Measurements from ENCODE around the gene SH2B3. TPM values are rescaled to one million over a fixed set of nuclear protein-coding genes. Genes with fewer than 3 reads are reported as not detected.

The SH2B3 gene
- total and polyA plus RNA-seq, 9 of the 15 experiments (the other 6 are each of a cell fraction or from before 2014, with no cell fraction given) = 10.8 to 75.3 (median 37.4) TPM

GRCh38 chr12:111404362-111405148 lies 1.2 kb upstream of the SH2B3 start (continued):
- TF ChIP-seq ZSCAN32 (CRISPR knock-in tag; IDR thresholded peaks at IDR 0.05) (no peak), MEF2D (tag; conservative IDR thresholded peaks at IDR 0.05; ENCODE audit: low read depth) (0 out of 2 replicates have a peak, but pooled peaks have one; percentile 30), HMG20B (CRISPR knock-in tag; IDR thresholded peaks at IDR 0.05) (no peak), MED1 (CRISPR knock-in tag; IDR thresholded peaks at IDR 0.05; ENCODE audit: borderline replicate concordance) (no peak), NCOA6 (IDR thresholded peaks at IDR 0.05) (no peak; the same call in 1 of the 2 replicates), TEAD1 (CRISPR knock-in tag; IDR thresholded peaks at IDR 0.05) (peak in 1 of 2 experiments; percentile 86; a peak in 2 of 4 replicates), ZNF586 (CRISPR knock-in tag; conservative IDR thresholded peaks at IDR 0.05) (0 out of 2 replicates have a peak, but pooled peaks have one; percentile 48), FOXA3 (CRISPR knock-in tag; conservative IDR thresholded peaks at IDR 0.05 in 1 of 2, IDR thresholded peaks at IDR 0.05 in 1 of 2) (0 out of 4 replicates have a peak, but pooled peaks of 1 of the 2 experiments have one; percentile 17), SMAD4 (CRISPR knock-in tag; conservative IDR thresholded peaks at IDR 0.05) (no peak), TRIM24 (IDR thresholded peaks at IDR 0.05) (peak in 1 of 2 experiments; percentile 19; a peak in 2 of 4 replicates), EGR1 (conservative IDR thresholded peaks at IDR 0.05) (peak; percentile 98), ZNF280A (IDR thresholded peaks at IDR 0.05; ENCODE audit: low read depth, partially characterized antibody) (no peak), ZNF224 (CRISPR knock-in tag; IDR thresholded peaks at IDR 0.05) (no peak), ZNF140 (CRISPR knock-in tag; IDR thresholded peaks at IDR 0.05) (0 out of 2 replicates have a peak, but pooled peaks have one; percentile 21), BCL6 (CRISPR knock-in tag; IDR thresholded peaks at IDR 0.05) (0 out of 2 replicates have a peak, but pooled peaks have one; percentile 50), NFIC (IDR thresholded peaks at IDR 0.05) (peak; percentile 5; the same call in 1 of the 2 replicates)
- TF ChIP-seq, protein P1, sequence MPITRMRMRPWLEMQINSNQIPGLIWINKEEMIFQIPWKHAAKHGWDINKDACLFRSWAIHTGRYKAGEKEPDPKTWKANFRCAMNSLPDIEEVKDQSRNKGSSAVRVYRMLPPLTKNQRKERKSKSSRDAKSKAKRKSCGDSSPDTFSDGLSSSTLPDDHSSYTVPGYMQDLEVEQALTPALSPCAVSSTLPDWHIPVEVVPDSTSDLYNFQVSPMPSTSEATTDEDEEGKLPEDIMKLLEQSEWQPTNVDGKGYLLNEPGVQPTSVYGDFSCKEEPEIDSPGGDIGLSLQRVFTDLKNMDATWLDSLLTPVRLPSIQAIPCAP (CRISPR knock-in tag; IDR thresholded peaks at IDR 0.05; ENCODE audit: borderline replicate concordance) = no peak
- TF ChIP-seq, protein P2, sequence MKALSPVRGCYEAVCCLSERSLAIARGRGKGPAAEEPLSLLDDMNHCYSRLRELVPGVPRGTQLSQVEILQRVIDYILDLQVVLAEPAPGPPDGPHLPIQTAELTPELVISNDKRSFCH (CRISPR knock-in tag; IDR thresholded peaks at IDR 0.05) = no peak
- TF ChIP-seq, protein P2 (tag; IDR thresholded peaks at IDR 0.05) = peak; percentile 12; the same call in 1 of the 2 replicates
- TF ChIP-seq, protein P3, sequence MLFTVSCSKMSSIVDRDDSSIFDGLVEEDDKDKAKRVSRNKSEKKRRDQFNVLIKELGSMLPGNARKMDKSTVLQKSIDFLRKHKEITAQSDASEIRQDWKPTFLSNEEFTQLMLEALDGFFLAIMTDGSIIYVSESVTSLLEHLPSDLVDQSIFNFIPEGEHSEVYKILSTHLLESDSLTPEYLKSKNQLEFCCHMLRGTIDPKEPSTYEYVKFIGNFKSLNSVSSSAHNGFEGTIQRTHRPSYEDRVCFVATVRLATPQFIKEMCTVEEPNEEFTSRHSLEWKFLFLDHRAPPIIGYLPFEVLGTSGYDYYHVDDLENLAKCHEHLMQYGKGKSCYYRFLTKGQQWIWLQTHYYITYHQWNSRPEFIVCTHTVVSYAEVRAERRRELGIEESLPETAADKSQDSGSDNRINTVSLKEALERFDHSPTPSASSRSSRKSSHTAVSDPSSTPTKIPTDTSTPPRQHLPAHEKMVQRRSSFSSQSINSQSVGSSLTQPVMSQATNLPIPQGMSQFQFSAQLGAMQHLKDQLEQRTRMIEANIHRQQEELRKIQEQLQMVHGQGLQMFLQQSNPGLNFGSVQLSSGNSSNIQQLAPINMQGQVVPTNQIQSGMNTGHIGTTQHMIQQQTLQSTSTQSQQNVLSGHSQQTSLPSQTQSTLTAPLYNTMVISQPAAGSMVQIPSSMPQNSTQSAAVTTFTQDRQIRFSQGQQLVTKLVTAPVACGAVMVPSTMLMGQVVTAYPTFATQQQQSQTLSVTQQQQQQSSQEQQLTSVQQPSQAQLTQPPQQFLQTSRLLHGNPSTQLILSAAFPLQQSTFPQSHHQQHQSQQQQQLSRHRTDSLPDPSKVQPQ (CRISPR knock-in tag; IDR thresholded peaks at IDR 0.05; ENCODE audit: borderline replicate concordance) = no peak
- TF ChIP-seq, protein P4, sequence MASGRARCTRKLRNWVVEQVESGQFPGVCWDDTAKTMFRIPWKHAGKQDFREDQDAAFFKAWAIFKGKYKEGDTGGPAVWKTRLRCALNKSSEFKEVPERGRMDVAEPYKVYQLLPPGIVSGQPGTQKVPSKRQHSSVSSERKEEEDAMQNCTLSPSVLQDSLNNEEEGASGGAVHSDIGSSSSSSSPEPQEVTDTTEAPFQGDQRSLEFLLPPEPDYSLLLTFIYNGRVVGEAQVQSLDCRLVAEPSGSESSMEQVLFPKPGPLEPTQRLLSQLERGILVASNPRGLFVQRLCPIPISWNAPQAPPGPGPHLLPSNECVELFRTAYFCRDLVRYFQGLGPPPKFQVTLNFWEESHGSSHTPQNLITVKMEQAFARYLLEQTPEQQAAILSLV (tag; IDR thresholded peaks at IDR 0.05) = peak; percentile 24; the same call in 1 of the 2 replicates
